GM21529 (cell line): Measurements from ENCODE around the gene RAD54L.
"Not testable (repeated sequence)": the region's sequence is repeated elsewhere in the genome, so short reads cannot be mapped to it uniquely, and the experiment has no call there.

Experiments
- ATAC-seq: cut with Tn5 transposase; IDR thresholded peaks from one replicate; pipeline ENCODE4 v1.9.1; 2021; ENCODE audit not compliant: unreplicated experiment

Gene RAD54L

GRCh38 chr1:46319301-46319700 is 71.7 kb downstream of the RAD54L start:
- ATAC-seq, result not testable (repeated sequence)

GRCh38 chr1:46319960-46320914 is 72.7 kb downstream of the RAD54L start:
- not testable (repeated sequence) for ATAC-seq

DNA sequence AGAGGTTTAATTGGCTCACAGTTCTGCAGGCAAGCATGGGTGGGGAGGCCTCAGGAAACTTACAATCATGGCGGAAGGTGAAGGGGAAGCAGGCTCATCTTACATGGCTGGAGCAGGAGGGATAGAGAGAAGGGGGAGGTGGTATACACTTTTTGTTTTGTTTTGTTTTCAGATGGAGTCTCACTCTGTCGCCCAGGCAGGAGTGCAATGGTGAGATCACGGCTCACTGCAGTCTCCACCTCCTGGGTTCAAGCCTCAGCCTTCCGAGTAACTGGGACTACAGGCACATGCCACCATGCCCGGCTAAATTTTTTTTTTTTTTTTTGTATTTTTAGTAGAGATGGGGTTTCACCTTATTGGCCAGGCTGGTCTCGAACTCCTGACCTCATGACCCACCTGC is 74.6 kb downstream of the RAD54L start:
- ATAC-seq, result not testable (repeated sequence)

DNA sequence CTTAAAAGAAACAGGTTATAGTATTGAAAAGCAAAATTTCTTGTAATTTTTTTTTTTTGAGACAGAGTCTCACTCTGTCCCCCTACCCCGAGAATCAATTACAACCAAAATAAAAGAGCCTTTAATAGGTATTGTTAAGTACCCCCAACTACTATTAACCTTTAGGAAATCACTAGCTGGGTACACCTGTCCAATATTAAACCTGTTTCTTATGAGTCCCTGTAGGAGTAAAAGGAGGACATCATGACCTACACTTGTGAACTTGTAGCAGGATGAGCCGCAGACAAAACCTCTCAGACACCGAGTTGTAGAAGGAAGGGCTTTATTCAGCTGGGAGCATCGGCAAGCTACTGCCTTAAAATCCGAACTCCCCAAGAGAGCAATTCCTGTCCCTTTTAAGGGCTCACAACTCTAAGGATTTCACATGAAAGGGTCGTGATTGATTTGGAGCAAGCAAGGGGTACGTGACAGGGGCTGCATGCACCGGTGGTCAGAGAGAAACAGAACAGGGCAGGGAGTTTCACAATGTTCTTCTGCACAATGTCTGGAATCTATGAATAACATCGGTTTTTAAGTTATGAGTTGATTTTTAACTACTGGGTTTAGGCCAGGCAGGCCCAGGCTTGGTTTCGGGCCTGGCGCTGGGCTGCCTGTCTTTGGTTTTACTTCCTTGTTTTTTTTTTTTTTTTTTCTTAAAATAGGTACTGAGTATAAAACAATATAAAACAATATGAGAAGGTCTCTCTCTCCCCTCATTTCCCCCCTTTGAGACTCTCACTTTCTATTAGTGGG is 77.9 kb downstream of the RAD54L start:
- not testable (repeated sequence) for ATAC-seq
